HG03520 (cell line): ENCODE measurements around the gene ZNF845.
"Not testable (repeated sequence)": the region's sequence is repeated elsewhere in the genome, so short reads cannot be mapped to it uniquely, and the experiment has no call there.

Source experiments
- ATAC-seq: cut with Tn5 transposase; IDR thresholded peaks from one replicate; pipeline ENCODE4 v1.9.1; 2021; ENCODE audit warnings: mild to moderate bottlenecking, moderate library complexity; ENCODE audit not compliant: unreplicated experiment

Gene ZNF845

DNA sequence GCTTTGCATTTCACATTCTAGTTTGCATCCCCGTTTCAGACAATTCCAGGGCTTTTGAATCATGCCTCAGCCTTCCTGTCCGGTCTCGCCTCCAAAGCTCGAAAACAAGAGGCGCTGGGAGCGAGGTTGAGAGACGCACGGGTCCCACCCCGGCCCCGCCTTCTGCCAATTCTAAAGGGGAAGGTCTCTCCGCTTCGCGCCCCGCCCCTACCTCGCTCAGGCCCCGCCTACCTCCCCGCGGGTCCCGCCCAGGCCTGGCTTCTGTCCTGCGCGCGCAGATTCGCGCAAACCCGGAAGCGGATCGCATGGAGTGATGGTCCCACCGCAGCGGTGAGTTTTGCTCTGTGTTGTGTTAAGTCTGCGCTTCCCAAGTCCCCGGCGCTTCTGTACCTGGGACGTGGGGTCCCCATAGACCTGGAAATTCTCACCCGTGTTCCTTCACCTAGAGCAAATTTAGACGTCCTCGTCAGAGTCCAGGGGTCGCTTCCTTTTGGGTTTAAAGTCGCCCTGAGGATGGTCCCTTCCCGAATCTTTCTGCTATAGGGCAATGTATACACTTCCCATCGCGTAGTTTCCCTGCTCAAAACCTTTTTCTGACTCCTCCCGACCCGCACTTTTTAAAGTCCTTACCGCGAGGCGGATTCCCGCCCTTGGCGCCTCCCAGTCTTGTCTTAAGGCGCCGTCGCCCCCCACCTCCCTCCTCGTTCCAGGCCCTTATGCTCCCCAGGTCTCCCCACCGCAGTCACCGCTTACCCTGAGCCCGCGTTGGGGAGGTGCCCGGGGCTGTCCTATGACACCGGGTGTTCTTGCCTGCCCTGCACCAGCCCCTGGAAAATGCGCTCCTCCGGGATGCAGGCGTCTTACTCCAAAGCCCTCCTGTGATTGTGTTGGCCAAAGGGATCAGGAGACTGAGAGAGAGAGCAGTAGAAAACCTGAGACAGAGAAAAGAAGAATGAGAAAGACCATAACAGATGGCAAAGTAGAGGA lies at the start of gene ZNF845:
Gene ZNF845, plus strand, starts transcription at position 287 of the 987 bp plus-strand sequence. CDS start 7,559 bp downstream, outside the sequence.
- peak; percentile 93 for ATAC-seq

DNA sequence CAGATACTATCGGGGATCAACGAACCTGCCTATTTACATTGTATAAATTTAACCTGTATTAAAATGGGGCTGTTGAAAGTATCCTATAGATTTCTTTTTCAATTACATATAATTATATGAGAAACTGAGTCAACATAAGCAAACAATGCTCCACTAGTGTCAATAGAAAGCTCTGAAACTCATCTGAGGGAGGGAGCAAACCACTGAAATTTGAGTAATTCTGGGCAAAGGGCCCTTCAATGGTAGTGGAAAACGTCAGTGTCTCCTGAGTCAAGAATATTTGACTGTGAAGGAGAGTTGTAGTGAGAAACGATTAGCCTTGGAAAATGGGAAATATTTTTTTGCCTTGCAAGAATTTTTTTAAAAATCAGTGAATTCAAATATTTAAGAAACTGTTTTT lies 48.5 kb upstream of the ZNF845 start:
- ATAC-seq = no peak

DNA sequence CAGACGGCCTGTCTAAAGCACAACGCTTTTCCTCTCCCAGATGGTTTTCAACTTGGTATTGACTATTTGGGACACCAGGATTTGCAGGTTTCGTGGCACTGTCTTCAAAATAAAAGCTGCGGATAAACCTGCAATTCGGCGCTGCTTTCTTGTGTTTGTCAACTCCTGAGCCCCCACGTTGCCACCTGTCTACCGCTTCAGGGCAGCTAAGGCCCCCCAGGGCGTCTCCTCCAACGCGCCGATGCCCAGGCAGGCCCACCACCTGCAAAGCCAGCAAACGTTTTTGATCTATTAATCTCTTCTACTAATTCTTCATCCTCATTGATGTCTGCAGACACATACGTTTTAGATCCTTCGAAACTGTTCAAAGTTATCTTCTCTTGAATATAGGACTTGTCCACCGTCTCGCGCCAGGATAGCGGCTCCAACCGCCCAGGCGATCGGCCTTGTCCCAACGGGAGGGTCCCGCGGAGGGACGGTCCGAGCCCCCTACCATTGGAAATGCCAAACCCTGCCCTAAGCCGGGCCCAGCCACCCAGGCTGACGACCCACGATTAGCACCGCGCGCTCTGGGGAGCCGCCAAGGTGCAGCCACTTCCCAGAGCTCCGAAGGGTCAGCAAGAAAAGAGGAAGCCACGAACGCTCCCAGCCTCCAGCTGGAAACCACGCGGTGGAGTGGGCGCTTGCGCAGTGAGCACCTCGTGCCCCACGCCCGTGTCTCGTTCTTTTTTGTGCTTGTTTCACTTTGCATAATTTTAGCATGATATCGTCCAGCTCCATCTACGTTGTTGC lies 42.6 kb upstream of the ZNF845 start:
- no peak for ATAC-seq

DNA sequence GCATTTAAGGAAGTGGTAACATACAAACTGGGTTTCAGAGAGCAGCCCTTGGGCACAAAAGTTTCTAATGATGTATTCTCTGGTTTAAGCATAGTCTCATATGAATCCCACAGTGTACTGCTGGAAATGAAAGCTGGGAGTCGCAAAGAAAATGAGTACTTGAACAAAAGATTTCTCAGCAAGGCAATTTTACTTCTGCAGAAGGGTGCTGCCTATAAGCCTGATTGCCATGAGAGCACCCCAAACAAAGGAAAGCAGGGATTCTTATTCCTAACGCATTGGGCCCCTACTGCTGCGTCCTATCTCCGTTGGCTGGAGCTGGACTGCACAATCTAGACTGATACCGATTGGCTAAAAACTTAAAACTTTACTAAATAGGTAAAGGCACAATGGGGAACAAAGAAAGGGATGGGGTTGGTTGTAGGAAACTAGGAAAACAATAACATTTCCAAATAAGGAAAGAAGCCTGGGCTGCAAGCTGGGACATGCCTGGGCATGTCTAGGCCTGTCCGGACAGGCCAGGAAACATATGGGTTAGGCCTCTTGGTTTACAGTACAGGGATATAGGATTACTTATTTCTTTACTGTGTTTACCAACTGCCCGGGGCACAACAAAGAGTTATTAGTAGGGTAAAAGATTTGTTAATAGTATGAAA lies 38.6 kb upstream of the ZNF845 start:
- no peak for ATAC-seq

DNA sequence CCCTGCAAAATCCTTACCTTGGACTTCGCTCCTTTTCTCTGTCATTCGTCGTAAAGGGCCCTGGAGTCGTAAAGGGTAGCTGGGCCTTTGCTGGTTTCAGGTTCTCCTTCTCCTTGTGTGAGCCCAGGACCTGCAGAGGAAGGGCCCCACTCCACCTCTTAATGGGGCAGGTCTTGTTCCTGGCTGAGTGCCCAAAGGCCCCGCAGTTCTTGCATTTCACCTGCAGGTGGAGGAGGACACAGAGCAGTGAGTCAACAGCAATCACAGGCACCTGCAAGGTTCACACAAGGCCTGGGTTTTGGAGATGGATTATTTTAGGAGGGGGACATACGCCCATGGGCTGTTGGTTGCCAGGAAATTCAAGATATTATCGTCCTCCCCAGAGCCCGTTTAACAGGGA lies 32.2 kb upstream of the ZNF845 start:
- ATAC-seq = not testable (repeated sequence)

DNA sequence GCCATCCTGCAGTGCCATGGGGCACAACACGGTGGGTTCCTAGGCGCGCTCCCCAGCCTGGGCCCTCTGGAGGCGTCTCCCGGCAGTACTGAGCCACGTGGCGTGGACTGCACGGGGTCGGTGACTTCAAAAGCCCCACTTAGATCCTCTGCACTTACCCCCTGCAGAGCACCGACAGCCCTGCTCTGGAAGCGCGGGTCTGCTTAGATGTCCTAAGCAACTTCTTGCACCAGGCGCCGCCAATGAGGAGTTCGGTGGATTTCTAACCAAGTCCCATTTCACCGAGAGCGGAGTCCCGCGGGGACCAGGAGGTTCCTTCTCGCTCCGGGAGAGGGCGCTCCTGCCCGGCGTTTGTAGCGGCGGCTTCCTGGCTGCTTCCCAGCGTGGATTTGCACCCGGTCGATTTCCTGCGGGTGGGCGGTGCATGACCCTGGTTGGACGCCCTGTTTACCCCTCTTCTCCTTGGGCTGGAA lies 25.2 kb upstream of the ZNF845 start:
- ATAC-seq = no peak

DNA sequence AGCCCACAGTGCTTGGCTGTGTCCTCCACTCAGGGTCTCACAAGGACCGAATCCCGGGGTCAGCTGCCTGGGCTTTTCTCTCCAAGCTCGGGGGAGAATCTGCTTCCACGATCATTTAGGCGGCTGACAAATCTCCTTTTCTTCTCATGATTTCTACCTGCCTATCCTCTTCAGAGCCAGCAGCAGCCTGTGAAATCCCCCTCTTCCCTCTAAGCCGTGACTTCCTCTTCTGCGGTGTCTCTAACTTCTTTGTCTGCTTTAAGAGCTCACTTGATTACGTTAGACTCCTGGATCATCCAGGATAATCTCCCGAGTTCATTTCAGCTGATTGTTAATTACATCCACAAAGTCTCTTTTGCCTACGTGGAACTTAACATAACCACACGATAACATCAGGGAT lies 22.5 kb upstream of the ZNF845 start:
- no peak for ATAC-seq

DNA sequence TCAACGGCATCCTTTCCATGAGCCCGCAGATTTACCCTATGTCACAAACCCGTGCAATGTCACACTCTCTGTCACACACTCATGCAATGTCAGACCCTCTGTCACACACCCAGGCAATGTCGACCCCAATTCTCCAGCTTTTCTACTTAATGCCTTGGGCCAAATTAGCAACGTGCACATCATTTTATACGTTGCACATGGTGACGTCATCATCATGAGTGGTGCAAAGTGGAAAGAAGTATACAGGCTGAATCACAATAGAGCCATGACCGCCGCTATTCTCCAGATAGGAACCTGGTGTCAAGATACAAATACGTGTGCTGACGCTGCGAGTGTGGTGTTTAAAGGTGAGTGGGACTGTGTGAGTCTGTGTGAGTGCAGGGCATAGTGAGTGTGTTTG lies 21.7 kb upstream of the ZNF845 start:
- no peak for ATAC-seq

DNA sequence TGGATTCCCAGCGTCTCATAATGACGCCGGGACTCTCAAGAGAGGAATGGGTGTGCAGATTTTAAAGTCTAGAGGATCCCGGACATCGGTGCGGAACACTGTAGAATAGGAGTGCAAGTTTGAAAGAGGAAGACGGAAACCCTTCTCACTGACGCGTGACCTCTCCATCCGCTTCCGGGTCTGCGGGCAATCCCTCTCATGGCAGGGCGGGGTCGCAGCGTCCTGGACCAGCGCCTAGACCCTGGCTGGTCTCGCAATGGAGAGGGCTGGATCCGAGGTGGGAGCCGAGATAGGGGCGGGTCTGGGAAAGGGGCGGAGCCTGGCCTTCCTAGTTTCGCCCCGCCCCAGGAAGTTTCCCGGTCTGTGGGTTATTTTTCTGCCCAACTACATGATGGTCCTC lies 4.6 kb upstream of the ZNF845 start:
- ATAC-seq = no peak

DNA sequence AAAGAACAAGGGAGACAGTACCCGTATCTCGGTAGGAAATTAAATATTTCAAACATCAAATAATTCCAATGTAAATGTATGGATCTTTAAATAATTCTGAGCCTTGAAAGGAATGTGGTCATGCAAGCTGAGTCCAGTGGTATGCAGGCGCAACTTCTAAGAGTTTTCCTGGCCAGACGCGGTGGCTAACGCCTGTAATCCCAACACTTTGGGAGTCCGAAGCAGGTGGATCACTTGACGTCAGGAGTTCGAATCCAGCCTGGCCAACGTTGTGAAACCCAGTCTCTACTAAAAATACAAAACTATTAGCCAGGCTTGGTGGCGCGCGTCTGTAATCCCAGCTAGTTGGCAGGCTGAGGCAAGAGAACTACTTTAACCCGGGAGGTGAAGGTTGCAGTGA lies 1.1 kb upstream of the ZNF845 start:
- no peak for ATAC-seq

DNA sequence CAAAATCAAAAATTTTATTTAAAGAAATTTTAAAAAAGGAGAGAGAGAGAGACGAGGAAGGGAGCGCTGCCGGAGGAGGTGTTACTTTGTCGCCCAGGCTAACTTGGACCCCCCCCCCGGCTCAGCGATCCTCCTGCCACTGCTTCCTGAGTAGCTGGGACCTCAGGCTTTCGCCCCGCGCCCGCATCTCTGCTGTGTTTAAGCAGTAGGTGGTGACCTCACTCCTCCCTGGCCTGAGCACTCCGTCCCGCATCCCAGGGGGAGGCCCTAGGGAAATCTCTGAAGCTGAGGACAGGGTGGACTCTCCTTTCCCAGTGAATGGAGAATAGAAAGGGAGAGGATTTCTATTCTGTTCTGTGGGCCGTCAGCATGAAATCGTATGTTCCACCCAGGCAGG lies 485 bp upstream of the ZNF845 start:
- no peak for ATAC-seq

DNA sequence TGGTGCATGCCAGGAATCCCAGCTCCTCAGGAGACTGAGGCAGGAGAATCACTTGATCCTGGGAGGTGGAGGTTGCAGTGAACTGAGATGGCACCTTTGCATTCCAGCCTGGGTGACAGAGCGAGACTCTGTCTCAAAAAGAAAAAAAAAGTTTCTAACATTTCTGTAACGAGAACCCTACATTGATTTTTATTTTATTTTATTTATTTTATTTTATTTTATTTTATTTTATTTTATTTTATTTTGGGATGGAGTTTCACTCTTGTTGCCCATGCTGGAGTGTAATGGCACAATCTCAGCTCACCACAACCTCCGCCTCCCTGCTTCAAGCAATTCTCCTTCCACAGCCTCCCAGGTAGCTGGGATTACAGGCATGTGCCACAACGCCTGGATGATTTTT lies 10.9 kb downstream of the ZNF845 start:
- not testable (repeated sequence) for ATAC-seq

DNA sequence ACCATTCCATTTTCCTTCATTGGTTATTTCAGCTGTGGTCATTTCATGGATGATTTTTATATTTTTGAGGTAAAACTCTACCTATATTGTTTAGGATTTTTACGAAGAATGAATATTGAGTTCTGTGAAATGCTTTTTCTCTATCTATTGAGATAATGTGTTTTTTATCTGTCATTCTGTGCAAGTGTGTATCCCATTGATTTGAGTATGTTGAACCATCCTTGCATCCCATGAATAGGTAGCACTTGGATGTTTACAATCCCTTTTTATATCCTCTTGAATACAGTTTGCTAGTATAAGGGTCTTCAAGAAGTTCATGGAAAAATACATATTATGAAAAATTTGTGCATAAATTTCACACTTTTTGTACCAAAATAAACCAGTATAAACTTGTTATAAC lies 22.2 kb downstream of the ZNF845 start:
- ATAC-seq = no peak

DNA sequence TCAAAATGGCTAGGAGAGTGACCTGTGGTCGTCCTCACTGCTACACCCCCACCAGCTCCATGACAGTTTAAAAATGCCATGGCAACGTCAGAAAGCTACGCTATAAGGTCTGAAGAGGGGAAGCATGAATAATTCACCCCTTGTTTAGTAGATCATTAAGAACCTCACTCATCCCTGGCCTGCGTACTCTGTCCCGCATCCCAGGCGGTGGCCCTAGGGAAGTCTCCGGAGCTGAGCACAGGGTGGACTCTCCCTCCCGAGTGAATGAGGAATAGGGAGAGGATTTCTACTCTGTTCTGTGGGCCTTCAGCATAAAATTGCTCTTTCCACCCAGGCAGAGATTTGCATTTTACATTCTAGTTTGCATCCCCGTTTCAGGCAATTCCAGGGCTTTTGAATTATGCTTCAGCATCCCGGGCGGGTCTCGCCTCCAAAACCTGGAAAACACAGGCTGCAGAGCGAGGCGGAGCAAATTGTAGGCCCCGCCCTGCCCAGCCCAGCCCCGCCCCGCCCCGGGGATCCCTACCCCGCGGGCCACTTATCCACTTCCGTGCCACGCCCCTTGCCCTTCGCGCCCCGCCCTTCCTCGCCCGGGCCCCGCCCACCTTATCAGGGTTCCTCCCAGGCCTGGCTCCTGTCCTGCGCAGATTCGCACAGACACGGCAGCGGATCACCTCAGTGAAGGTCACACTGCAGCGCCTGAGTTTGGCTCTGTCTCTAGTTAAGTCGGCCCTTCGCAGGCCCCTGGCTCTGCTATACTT lies 24.5 kb downstream of the ZNF845 start:
- no peak for ATAC-seq

DNA sequence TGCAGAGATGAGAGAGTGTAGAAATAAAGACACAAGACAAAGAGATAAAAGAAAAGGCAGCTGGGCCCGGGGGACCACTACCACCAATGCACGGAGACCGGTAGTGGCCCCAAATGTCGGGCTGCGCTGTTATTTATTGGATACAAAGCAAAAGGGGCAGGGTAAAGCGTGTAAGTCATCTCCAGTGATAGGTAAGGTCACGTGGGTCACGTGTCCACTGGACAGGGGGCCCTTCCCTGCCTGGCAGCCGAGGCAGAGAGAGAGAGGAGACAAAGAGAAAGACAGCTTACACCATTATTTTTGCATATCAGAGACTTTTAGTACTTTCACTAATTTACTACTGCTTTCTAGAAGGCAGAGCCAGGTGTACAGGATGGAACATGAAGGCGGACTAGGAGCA lies 26.5 kb downstream of the ZNF845 start:
- not testable (repeated sequence) for ATAC-seq

DNA sequence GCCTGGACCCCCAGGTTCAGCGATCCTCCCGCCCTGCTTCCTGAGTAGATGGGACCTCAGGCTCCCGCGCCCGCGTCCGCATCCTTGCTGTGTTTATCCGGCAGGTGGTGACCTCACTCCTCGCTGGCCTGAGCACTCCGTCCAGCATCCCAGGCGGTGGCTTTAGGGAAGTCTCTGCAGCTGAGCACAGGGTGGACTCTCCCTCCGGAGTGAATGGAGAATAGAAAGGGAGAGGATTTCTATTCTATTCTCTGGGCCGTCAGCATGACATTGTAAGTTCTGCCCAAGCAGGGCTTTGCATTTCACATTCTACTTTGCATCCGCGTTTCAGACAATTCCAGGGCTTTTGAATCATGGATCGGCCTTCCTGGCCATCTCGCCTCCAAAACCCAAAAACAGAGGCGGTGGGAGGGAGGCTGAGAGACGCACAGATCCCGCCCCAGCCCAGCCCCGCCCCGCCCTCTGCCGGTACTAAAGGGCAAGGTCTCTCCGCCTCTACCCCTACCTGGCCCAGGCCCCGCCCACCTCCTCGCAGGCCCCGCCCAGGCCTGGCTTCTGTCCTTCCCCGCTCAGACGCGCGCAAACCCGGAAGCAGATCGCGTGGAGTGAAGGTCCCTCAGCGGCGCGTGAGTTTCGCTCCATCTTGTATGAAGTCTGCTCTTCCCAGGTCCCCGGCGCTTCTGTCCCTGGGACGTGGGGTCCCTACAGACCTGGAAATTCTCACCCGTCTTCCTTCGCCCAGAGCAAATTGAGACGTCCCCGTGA lies 31.8 kb downstream of the ZNF845 start, which contains the start of gene ZNF525:
Gene ZNF525, plus strand, starts transcription at position 572 of the 765 bp plus-strand sequence. CDS start 6,577 bp downstream, outside the sequence.
- ATAC-seq = peak; percentile 69

DNA sequence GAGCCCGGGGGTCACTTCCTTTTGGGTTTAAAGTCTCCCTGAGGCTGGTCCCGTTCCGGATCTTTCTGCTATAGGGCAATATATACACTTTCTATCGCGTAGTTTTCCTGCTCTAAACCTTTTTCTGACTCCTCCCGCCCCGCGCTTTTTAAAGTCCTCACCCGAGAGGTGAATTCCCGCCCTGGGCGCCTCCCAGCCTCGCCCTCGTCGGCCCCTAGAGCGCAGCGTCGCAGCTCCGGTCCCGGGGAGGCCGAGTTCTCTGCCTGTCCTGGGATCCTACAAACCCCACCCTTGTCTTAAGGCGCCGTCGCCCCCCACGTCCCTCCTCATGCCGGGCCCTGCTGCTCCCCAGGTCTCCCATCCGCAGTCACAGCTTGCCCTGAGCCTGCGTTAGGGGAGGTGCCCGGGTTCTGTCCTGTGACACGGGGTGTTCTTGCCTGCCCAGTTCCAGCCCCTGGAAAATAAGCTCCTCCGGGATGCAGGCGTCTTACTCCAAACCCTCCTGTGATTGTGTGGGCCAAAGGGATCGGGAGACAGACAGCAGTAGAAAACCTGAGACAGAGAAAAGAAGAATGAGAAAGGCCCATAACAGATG lies 32.4 kb downstream of the ZNF845 start:
- no peak for ATAC-seq

DNA sequence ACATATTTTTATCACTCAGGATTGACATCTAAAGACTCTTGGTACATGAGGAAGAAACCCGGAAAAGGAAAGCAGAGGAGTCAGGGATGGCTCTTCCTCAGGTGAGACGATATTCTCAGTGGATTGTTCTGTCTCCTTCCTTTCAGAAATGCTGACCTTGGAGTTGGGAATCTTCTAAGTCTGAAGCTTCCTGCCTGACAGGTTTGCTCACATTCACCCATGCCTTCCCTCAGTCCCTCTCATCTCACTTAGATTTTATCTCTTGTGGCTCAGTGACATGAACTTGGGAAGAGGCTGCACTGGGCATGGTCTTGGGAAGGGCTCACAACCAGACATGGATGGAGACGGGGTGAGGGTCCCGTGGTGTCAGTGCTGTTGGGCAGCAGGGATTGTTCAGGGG lies 38.6 kb downstream of the ZNF845 start:
- ATAC-seq = no peak

DNA sequence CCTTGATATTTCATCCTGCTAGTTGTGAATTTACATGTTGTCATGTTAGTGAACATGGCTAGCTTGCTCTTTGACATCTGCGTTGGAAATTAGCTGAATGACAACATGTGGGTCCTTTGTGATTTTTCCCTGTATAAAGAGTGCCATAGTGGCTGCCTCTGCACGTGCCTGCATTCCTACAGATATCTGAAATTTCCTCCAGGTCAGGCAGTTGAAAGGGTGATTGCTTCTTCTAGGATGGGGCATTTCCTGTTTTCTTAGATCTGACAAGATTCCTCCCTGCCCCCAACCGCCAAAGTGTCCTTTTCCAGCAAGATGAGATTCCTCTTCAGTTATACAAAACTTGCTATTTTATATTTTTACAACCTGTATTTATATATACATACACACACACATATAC lies 40.7 kb downstream of the ZNF845 start:
- ATAC-seq = no peak
